ENCODE measurements around the gene INKA2. TPM values are rescaled to one million over a fixed set of nuclear protein-coding genes. Genes with fewer than 3 reads are reported as not detected.

Gene INKA2
- polyA plus RNA-seq, 2 donors, result 1.2 to 3.0 TPM

GRCh38 chr1:111754984-111755330, 15.8 kb upstream of the INKA2 start:
- Histone ChIP-seq H3K27me3 (ENCODE audit: control insufficient read depth in 1 of 2, insufficient read depth in 2 of 2, low read length in 2 of 2) (no peaks in the 10 kb centered on the region), H3K9me3 (ENCODE audit: control insufficient read depth in 2 of 2, insufficient read depth in 1 of 2, low read depth in 1 of 2, low read length in 1 of 2) (no peaks in the 10 kb centered on the region), H3K4me1 (ENCODE audit: control insufficient read depth in 2 of 2, insufficient read depth in 2 of 2, low read length in 1 of 2) (peaks cover 0 to 3% of the 10 kb centered on the region in 2 donors), H3K27ac (ENCODE audit: low read depth in 2 of 2, low read length in 1 of 2) (peak overlapping the region; percentile 95 to 96), H3K4me3 (ENCODE audit: low read depth in 1 of 2, low read length in 2 of 2) (peak overlapping the region; percentile 76 to 90), H3K36me3 (ENCODE audit: control insufficient read depth in 2 of 2, insufficient read depth in 2 of 2, low read length in 1 of 2) (no peaks in the 10 kb centered on the region)
- WGBS, 2 donors, result 0 to 2% methylated on average over 12 of the region's 12 CpGs

- Histone ChIP-seq H3K27me3 (ENCODE audit: control insufficient read depth in 1 of 2, insufficient read depth in 2 of 2, low read length in 2 of 2) (no peaks in the 10 kb centered on the region), H3K27ac (ENCODE audit: low read depth in 2 of 2, low read length in 1 of 2) (no peak overlapping the region), H3K9me3 (ENCODE audit: control insufficient read depth in 2 of 2, insufficient read depth in 1 of 2, low read depth in 1 of 2, low read length in 1 of 2) (no peaks in the 10 kb centered on the region), H3K4me1 (ENCODE audit: control insufficient read depth in 2 of 2, insufficient read depth in 2 of 2, low read length in 1 of 2) (peaks cover 0 to 2% of the 10 kb centered on the region in 2 donors), H3K36me3 (ENCODE audit: control insufficient read depth in 2 of 2, insufficient read depth in 2 of 2, low read length in 1 of 2) (no peaks in the 10 kb centered on the region), H3K4me3 (ENCODE audit: low read depth in 1 of 2, low read length in 2 of 2) (no peak overlapping the region)
- 40 to 48% methylated on average over 2 of the region's 2 CpGs for WGBS, 2 donors
Observed at GRCh38 chr1:111751906-111752575, 12.8 kb upstream of the INKA2 start.

- Histone ChIP-seq H3K36me3 (ENCODE audit: control insufficient read depth in 2 of 2, insufficient read depth in 2 of 2, low read length in 1 of 2) (no peaks in the 10 kb centered on the region), H3K4me3 (ENCODE audit: low read depth in 1 of 2, low read length in 2 of 2) (no peak overlapping the region), H3K4me1 (ENCODE audit: control insufficient read depth in 2 of 2, insufficient read depth in 2 of 2, low read length in 1 of 2) (peaks cover 0 to 2% of the 10 kb centered on the region in 2 donors), H3K27ac (ENCODE audit: low read depth in 2 of 2, low read length in 1 of 2) (no peak overlapping the region), H3K27me3 (ENCODE audit: control insufficient read depth in 1 of 2, insufficient read depth in 2 of 2, low read length in 2 of 2) (no peaks in the 10 kb centered on the region), H3K9me3 (ENCODE audit: control insufficient read depth in 2 of 2, insufficient read depth in 1 of 2, low read depth in 1 of 2, low read length in 1 of 2) (no peaks in the 10 kb centered on the region)
- 74 to 84% methylated on average over 2 of the region's 2 CpGs for WGBS, 2 donors
Observed at GRCh38 chr1:111750856-111751255, 11.7 kb upstream of the INKA2 start.

GRCh38 chr1:111749628-111750027, 10.4 kb upstream of the INKA2 start:
- 86 to 94% methylated on average over 3 of the region's 3 CpGs for WGBS, 2 donors
- Histone ChIP-seq H3K27ac (ENCODE audit: low read depth in 2 of 2, low read length in 1 of 2) (no peak overlapping the region), H3K27me3 (ENCODE audit: control insufficient read depth in 1 of 2, insufficient read depth in 2 of 2, low read length in 2 of 2) (no peaks in the 10 kb centered on the region), H3K36me3 (ENCODE audit: control insufficient read depth in 2 of 2, insufficient read depth in 2 of 2, low read length in 1 of 2) (no peaks in the 10 kb centered on the region), H3K4me1 (ENCODE audit: control insufficient read depth in 2 of 2, insufficient read depth in 2 of 2, low read length in 1 of 2) (peaks cover 0 to 2% of the 10 kb centered on the region in 2 donors), H3K9me3 (ENCODE audit: control insufficient read depth in 2 of 2, insufficient read depth in 1 of 2, low read depth in 1 of 2, low read length in 1 of 2) (no peaks in the 10 kb centered on the region), H3K4me3 (ENCODE audit: low read depth in 1 of 2, low read length in 2 of 2) (no peak overlapping the region)

- 90 to 93% methylated on average over 4 of the region's 4 CpGs for WGBS, 2 donors
- peaks cover 0 to 2% of the 10 kb centered on the region in 2 donors for H3K4me1 ChIP-seq (ENCODE audit: control insufficient read depth in 2 of 2, insufficient read depth in 2 of 2, low read length in 1 of 2)
- no peak overlapping the region for H3K27ac ChIP-seq (ENCODE audit: low read depth in 2 of 2, low read length in 1 of 2)
- H3K36me3 ChIP-seq (ENCODE audit: control insufficient read depth in 2 of 2, insufficient read depth in 2 of 2, low read length in 1 of 2), result no peaks in the 10 kb centered on the region
- no peak overlapping the region for H3K4me3 ChIP-seq (ENCODE audit: low read depth in 1 of 2, low read length in 2 of 2)
- H3K27me3 ChIP-seq (ENCODE audit: control insufficient read depth in 1 of 2, insufficient read depth in 2 of 2, low read length in 2 of 2), result no peaks in the 10 kb centered on the region
- H3K9me3 ChIP-seq (ENCODE audit: control insufficient read depth in 2 of 2, insufficient read depth in 1 of 2, low read depth in 1 of 2, low read length in 1 of 2), result no peaks in the 10 kb centered on the region
Observed at GRCh38 chr1:111747947-111748346, 8.8 kb upstream of the INKA2 start.

- H3K36me3 ChIP-seq (ENCODE audit: control insufficient read depth in 2 of 2, insufficient read depth in 2 of 2, low read length in 1 of 2), result no peaks in the 10 kb centered on the region
- H3K4me1 ChIP-seq (ENCODE audit: control insufficient read depth in 2 of 2, insufficient read depth in 2 of 2, low read length in 1 of 2), result peaks cover 0 to 2% of the 10 kb centered on the region in 2 donors
- H3K27me3 ChIP-seq (ENCODE audit: control insufficient read depth in 1 of 2, insufficient read depth in 2 of 2, low read length in 2 of 2), result no peaks in the 10 kb centered on the region
- H3K4me3 ChIP-seq (ENCODE audit: low read depth in 1 of 2, low read length in 2 of 2), result no peak overlapping the region
- H3K9me3 ChIP-seq (ENCODE audit: control insufficient read depth in 2 of 2, insufficient read depth in 1 of 2, low read depth in 1 of 2, low read length in 1 of 2), result no peaks in the 10 kb centered on the region
- no peak overlapping the region for H3K27ac ChIP-seq (ENCODE audit: low read depth in 2 of 2, low read length in 1 of 2)
- 26 to 38% methylated on average over 3 of the region's 3 CpGs for WGBS, 2 donors
Observed at GRCh38 chr1:111747282-111747734, 8.1 kb upstream of the INKA2 start.

- no peak overlapping the region for H3K27ac ChIP-seq (ENCODE audit: low read depth in 2 of 2, low read length in 1 of 2)
- peaks cover 0 to 2% of the 10 kb centered on the region in 2 donors for H3K4me1 ChIP-seq (ENCODE audit: control insufficient read depth in 2 of 2, insufficient read depth in 2 of 2, low read length in 1 of 2)
- no peaks in the 10 kb centered on the region for H3K27me3 ChIP-seq (ENCODE audit: control insufficient read depth in 1 of 2, insufficient read depth in 2 of 2, low read length in 2 of 2)
- 69 to 71% methylated on average over 2 of the region's 2 CpGs for WGBS, 2 donors
- no peaks in the 10 kb centered on the region for H3K9me3 ChIP-seq (ENCODE audit: control insufficient read depth in 2 of 2, insufficient read depth in 1 of 2, low read depth in 1 of 2, low read length in 1 of 2)
- no peak overlapping the region for H3K4me3 ChIP-seq (ENCODE audit: low read depth in 1 of 2, low read length in 2 of 2)
- H3K36me3 ChIP-seq (ENCODE audit: control insufficient read depth in 2 of 2, insufficient read depth in 2 of 2, low read length in 1 of 2), result no peaks in the 10 kb centered on the region
Observed at GRCh38 chr1:111746614-111746999, 7.4 kb upstream of the INKA2 start.

- no peak overlapping the region for H3K27ac ChIP-seq (ENCODE audit: low read depth in 2 of 2, low read length in 1 of 2)
- H3K36me3 ChIP-seq (ENCODE audit: control insufficient read depth in 2 of 2, insufficient read depth in 2 of 2, low read length in 1 of 2), result no peaks in the 10 kb centered on the region
- H3K9me3 ChIP-seq (ENCODE audit: control insufficient read depth in 2 of 2, insufficient read depth in 1 of 2, low read depth in 1 of 2, low read length in 1 of 2), result no peaks in the 10 kb centered on the region
- no peak overlapping the region for H3K4me3 ChIP-seq (ENCODE audit: low read depth in 1 of 2, low read length in 2 of 2)
- H3K27me3 ChIP-seq (ENCODE audit: control insufficient read depth in 1 of 2, insufficient read depth in 2 of 2, low read length in 2 of 2), result no peaks in the 10 kb centered on the region
- WGBS, 2 donors, result 73 to 77% methylated on average over 9 of the region's 9 CpGs
- H3K4me1 ChIP-seq (ENCODE audit: control insufficient read depth in 2 of 2, insufficient read depth in 2 of 2, low read length in 1 of 2), result peaks cover 0 to 2% of the 10 kb centered on the region in 2 donors
Observed at GRCh38 chr1:111745675-111746613, 6.7 kb upstream of the INKA2 start.

- WGBS, 2 donors, result 70 to 71% methylated on average over 3 of the region's 3 CpGs
- Histone ChIP-seq H3K9me3 (ENCODE audit: control insufficient read depth in 2 of 2, insufficient read depth in 1 of 2, low read depth in 1 of 2, low read length in 1 of 2) (no peaks in the 10 kb centered on the region), H3K27me3 (ENCODE audit: control insufficient read depth in 1 of 2, insufficient read depth in 2 of 2, low read length in 2 of 2) (no peaks in the 10 kb centered on the region), H3K4me3 (ENCODE audit: low read depth in 1 of 2, low read length in 2 of 2) (no peak overlapping the region), H3K36me3 (ENCODE audit: control insufficient read depth in 2 of 2, insufficient read depth in 2 of 2, low read length in 1 of 2) (no peaks in the 10 kb centered on the region), H3K27ac (ENCODE audit: low read depth in 2 of 2, low read length in 1 of 2) (no peak overlapping the region), H3K4me1 (ENCODE audit: control insufficient read depth in 2 of 2, insufficient read depth in 2 of 2, low read length in 1 of 2) (peaks cover 0 to 2% of the 10 kb centered on the region in 2 donors)
Observed at GRCh38 chr1:111743679-111744101, 4.5 kb upstream of the INKA2 start.
